Transverse colon (tissue), 4 donors: ENCODE results near the gene ZBTB38. TPM values are rescaled to one million over a fixed set of nuclear protein-coding genes. Genes with fewer than 3 reads are reported as not detected.

Experiments
- DNase-seq: peaks from one replicate; pipeline ENCODE4 v3.0.0-alpha.2; 2019
- H3K27ac ChIP-seq, 4 donors: fragments of 200-600 bp; sonication (generic); 2 replicates each; pipeline ENCODE4 v1.5.1; 2016 to 2018; ENCODE audit warnings: inconsistent platforms in 4 of 4
- H3K27me3 ChIP-seq: fragments of 200-600 bp; sonication (generic); 2 replicates; pipeline ENCODE4 v1.5.1; 2017; ENCODE audit warnings: inconsistent platforms
- H3K36me3 ChIP-seq, 4 donors: fragments of 200-600 bp; sonication (generic); 2 replicates each; pipeline ENCODE4 v1.5.1; 2017 to 2019; ENCODE audit warnings: inconsistent platforms in 4 of 4
- H3K4me1 ChIP-seq, 4 donors: fragments of 200-600 bp; sonication (generic); 2 replicates each; pipeline ENCODE4 v1.5.1; 2017 to 2020; ENCODE audit warnings: inconsistent platforms in 4 of 4
- H3K4me3 ChIP-seq, 4 donors: fragments of 200-600 bp; sonication (generic); 1 replicate in 1 of 4; 2 replicates in 3 of 4; pipeline versions ENCODE4 v1.5.1 to v1.6.1; 2017 to 2019; ENCODE audit warnings: inconsistent platforms in 4 of 4
- H3K9me3 ChIP-seq, 2 donors: fragments of 200-600 bp; sonication (generic); 2 replicates each; pipeline ENCODE4 v1.5.1; 2017 to 2019; ENCODE audit warnings: inconsistent platforms in 2 of 2
- EP300 ChIP-seq: sonication (generic); formaldehyde crosslinking; IDR thresholded peaks from one replicate; pipeline ENCODE4 v1.6.1; 2017; ENCODE audit warnings: antibody characterized with exemption, low read depth
- POLR2A ChIP-seq: fragments of 450-650 bp; IDR thresholded peaks from one replicate; pipeline ENCODE4 v1.6.1; 2016; ENCODE audit warnings: antibody characterized with exemption, mild to moderate bottlenecking, moderate library complexity
- POLR2AphosphoS5 ChIP-seq, 3 donors: sonication (generic); formaldehyde crosslinking; IDR thresholded peaks; one replicate each; pipeline ENCODE4 v1.6.1; 2016; ENCODE audit warnings: antibody characterized with exemption in 3 of 3
- WGBS, 2 donors: methylation state at CpG; one replicate each; pipeline ENCODE4 v1.1.5; 2018; ENCODE audit warnings: low coverage in 1 of 2; 5-methylcytosine and 5-hydroxymethylcytosine counted together
- in situ Hi-C, 4 donors: fragments of 200-750 bp; cut with MboI; loops; one replicate each; pipeline versions ENCODE4 v1.15.0 to v1.15.1; 2017; ENCODE audit warnings: low sequenced_read_pairs in 3 of 4, low pct_ligation_motif_present in 1 of 4, low pct_unique_long_range_greater_than_20kb in 1 of 4
- intact Hi-C: fragments of 100-400 bp; cut with DNase I; formaldehyde crosslinking; loops from one replicate; pipeline ENCODE4 v1.15.1; 2023; ENCODE audit warnings: low total_unique reads
- total RNA-seq, 4 donors: library from RNA; depleted of rRNA; stranded (reverse); fragments of >200 nt; gene quantifications; one replicate each; pipeline ENCODE4 v1.1.0, GENCODE V29; 2016
- TF ChIP-seq, protein P1 (sequence below), 5 experiments: fragments of 200-600 bp in 3 of 5; fragments of 450-650 bp in 2 of 5; sonication (generic) in 3 of 5; IDR thresholded peaks; 1 replicate in 2 of 5; 2 replicates in 3 of 5; pipeline ENCODE4 v1.5.1; 2016 to 2017; ENCODE audit warnings: antibody characterized with exemption in 5 of 5, inconsistent platforms in 3 of 5, mild to moderate bottlenecking in 2 of 5, moderate library complexity in 1 of 5

ZBTB38 gene
- total RNA-seq, 4 donors from 2014 or later = 71.8 to 182 (median 169) TPM

DNA sequence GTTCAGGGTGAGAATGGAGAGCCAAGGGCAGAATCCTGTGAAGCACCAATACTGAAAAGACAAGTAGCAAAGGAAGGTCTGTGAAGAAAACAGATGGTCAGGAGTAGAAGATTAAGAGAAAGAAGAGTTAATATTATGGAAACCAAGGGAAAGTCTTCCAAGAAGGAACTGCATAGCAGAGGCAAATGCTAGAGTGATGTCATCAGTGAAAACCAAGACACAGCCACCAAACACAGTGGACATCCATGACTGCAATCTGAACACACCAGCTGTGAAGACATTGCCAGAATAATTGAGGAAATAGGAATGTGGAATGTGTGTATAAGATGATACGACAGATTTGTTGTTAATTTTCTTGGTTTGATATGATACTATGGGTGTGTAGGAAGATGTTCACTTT lies 26.8 kb upstream of the ZBTB38 start:
- H3K4me3 ChIP-seq = no peak overlapping the region
- no peaks in the 10 kb centered on the region for H3K9me3 ChIP-seq
- no peaks in the 10 kb centered on the region for H3K27me3 ChIP-seq
- no peaks in the 10 kb centered on the region for H3K36me3 ChIP-seq
- H3K27ac ChIP-seq = no peak overlapping the region
- intact Hi-C loops = no loop called here
- in situ Hi-C loops = no loop called here
- WGBS, 2 donors = 90 to 97% methylated on average over 1 of the region's 1 CpG
- no peak for DNase-seq
- TF ChIP-seq, protein P1, sequence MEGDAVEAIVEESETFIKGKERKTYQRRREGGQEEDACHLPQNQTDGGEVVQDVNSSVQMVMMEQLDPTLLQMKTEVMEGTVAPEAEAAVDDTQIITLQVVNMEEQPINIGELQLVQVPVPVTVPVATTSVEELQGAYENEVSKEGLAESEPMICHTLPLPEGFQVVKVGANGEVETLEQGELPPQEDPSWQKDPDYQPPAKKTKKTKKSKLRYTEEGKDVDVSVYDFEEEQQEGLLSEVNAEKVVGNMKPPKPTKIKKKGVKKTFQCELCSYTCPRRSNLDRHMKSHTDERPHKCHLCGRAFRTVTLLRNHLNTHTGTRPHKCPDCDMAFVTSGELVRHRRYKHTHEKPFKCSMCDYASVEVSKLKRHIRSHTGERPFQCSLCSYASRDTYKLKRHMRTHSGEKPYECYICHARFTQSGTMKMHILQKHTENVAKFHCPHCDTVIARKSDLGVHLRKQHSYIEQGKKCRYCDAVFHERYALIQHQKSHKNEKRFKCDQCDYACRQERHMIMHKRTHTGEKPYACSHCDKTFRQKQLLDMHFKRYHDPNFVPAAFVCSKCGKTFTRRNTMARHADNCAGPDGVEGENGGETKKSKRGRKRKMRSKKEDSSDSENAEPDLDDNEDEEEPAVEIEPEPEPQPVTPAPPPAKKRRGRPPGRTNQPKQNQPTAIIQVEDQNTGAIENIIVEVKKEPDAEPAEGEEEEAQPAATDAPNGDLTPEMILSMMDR (IDR thresholded peaks at IDR 0.05) = no peak
- no peak for TF ChIP-seq EP300
- no peak for TF ChIP-seq POLR2AphosphoS5 (IDR thresholded peaks at IDR 0.05)
- TF ChIP-seq POLR2A = no peak
- peaks cover 0 to 32% (median 10%) of the 10 kb centered on the region in 4 donors for H3K4me1 ChIP-seq

DNA sequence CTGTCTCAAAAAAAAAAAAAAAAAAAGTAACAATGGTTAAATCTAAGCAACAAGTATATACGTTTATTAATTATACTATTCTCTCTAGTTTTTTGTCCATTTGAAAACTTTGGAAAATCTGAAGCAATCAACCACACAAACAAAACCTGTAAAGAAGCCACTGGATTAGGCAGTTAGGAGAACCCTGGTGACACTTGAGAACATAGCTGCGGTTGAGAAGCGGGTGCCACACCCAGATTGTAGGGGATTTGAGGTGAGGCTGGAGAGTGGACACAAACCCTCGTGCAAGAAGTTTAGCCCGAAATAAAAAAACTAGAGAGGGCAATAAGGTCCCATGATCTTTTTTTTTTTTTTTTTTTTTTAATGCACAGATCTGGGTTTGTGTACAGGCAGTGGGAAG lies 25.9 kb upstream of the ZBTB38 start:
- WGBS, 2 donors = 85 to 90% methylated on average over 5 of the region's 5 CpGs
- no peak overlapping the region for H3K4me3 ChIP-seq

DNA sequence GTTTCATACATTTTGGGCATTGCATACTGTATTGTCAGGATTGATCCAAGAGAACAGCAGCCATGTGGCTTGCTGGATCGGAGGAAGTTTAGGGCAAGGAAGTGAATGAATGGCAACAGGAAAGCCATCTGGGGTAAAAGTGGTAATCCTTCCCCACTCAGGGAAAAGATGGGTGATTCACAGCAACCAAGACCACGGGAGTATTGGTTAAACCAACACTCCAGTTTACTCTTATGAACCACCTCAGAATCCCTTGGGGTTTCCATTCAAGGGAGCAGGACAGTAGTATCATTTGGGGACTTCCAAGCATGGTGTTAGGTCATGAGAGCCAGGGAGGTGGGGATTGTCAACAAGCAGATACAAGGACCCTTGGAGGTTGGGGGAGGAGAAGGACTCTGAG lies 25.2 kb upstream of the ZBTB38 start:
- no peaks in the 10 kb centered on the region for H3K9me3 ChIP-seq
- DNase-seq = no peak
- H3K4me3 ChIP-seq = no peak overlapping the region
- in situ Hi-C loops (no loop called here), intact Hi-C loops (no loop called here)
- TF ChIP-seq EP300 = no peak
- no peak for TF ChIP-seq POLR2A
- no peak for TF ChIP-seq POLR2AphosphoS5 (IDR thresholded peaks at IDR 0.05)
- TF ChIP-seq, protein P1 (IDR thresholded peaks at IDR 0.05) = no peak
- no peaks in the 10 kb centered on the region for H3K36me3 ChIP-seq
- H3K27me3 ChIP-seq = no peaks in the 10 kb centered on the region
- WGBS, 2 donors = 81% methylated on average over 2 of the region's 2 CpGs; no CpG with 5 or more reads in 1 of the 2 donors
- H3K27ac ChIP-seq = no peak overlapping the region
- H3K4me1 ChIP-seq = peaks cover 0 to 35% (median 14%) of the 10 kb centered on the region in 4 donors

More for the DNA sequence above, 25.9 kb upstream of the ZBTB38 start:
- Histone ChIP-seq H3K27ac (no peak overlapping the region), H3K9me3 (no peaks in the 10 kb centered on the region), H3K27me3 (no peaks in the 10 kb centered on the region), H3K36me3 (no peaks in the 10 kb centered on the region), H3K4me1 (peaks cover 0 to 35% (median 14%) of the 10 kb centered on the region in 4 donors)
- no peak for DNase-seq
- in situ Hi-C loops (no loop called here), intact Hi-C loops (no loop called here)
- TF ChIP-seq POLR2A = no peak

DNA sequence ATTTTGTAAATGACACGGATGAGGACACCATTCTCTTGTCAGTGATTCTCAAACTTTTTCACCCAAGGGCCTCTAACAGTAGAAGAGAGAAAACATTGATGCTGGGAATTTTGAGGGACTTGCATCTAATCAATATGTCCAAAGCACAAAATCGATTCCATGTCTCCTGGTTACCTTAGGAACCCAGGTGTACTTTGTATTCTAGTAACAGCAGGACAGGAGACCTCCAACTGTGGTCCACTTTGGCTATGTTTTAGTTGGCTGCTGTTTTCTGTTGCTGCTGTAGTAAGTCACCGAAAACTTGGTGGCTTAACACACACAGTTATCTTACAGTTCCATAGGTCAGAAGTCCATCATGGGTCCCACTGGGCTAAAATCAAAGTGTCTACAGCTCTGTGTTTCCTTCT lies 24.4 kb upstream of the ZBTB38 start:
- TF ChIP-seq, protein P1 (IDR thresholded peaks at IDR 0.05) = no peak
- TF ChIP-seq EP300 (no peak), POLR2AphosphoS5 (IDR thresholded peaks at IDR 0.05) (no peak)
- Histone ChIP-seq H3K27me3 (no peaks in the 10 kb centered on the region), H3K4me3 (no peak overlapping the region), H3K36me3 (no peaks in the 10 kb centered on the region), H3K4me1 (peaks cover 0 to 35% (median 14%) of the 10 kb centered on the region in 4 donors), H3K9me3 (no peaks in the 10 kb centered on the region), H3K27ac (peak overlapping the region in 2 of 4 donors; percentile 80 to 82)
- in situ Hi-C loops (no loop called here), intact Hi-C loops (no loop called here)
- DNase-seq = no peak
- WGBS, 2 donors = 82 to 83% methylated on average over 3 of the region's 3 CpGs

DNA sequence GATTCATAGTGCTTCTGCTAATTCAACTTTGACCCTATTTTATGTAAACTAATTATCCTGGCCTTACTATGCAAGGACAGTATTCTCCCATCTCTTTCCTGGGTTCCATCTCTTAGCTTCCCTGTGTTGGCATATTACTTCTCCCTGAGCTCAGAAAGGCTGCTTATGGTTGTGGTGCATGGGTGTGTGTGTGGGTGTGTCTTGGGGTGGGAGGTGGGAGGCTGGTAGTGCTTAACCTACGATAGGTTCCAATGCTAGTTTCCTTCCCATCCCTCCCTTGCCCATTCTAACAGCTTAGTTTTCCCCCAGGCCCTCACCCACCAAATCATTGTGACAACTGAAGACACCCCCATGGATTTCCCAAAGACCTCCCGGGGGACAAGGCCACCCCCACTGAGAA lies 22.8 kb upstream of the ZBTB38 start:
- in situ Hi-C loops = no loop called here
- Histone ChIP-seq H3K4me3 (no peak overlapping the region), H3K4me1 (peaks cover 0 to 35% (median 14%) of the 10 kb centered on the region in 4 donors), H3K27me3 (no peaks in the 10 kb centered on the region), H3K27ac (peak overlapping the region; percentile 34 to 82 (median 77)), H3K36me3 (no peaks in the 10 kb centered on the region), H3K9me3 (no peaks in the 10 kb centered on the region)
- 66% methylated on average over 2 of the region's 2 CpGs; no CpG with 5 or more reads in 1 of the 2 donors for WGBS, 2 donors
- DNase-seq = no peak
- TF ChIP-seq EP300 (no peak), POLR2A (no peak), POLR2AphosphoS5 (IDR thresholded peaks at IDR 0.05) (no peak)
- TF ChIP-seq, protein P1 (IDR thresholded peaks at IDR 0.05) = no peak
- intact Hi-C loops = no loop called here
